OCI-LY3 (cell line): ENCODE data around the gene WHAMM.

ENCODE experiments used
- EZH2phosphoT487 ChIP-seq: fragments of 200-600 bp; shearing (Covaris generic); IDR thresholded peaks from 2 replicates; pipeline ENCODE4 v1.6.1; 2018; ENCODE audit warnings: antibody characterized with exemption, mixed run types, low read depth
- TF ChIP-seq, protein P1 (sequence below): fragments of 200-600, 300-600 bp; sonication (generic); IDR thresholded peaks from 2 replicates; pipeline ENCODE4 v1.5.1; 2014; ENCODE audit warnings: antibody characterized with exemption, low read length, low read depth

GRCh38 chr15:82847703-82848102 is 38.3 kb downstream of the WHAMM start:
- TF ChIP-seq, protein P1, sequence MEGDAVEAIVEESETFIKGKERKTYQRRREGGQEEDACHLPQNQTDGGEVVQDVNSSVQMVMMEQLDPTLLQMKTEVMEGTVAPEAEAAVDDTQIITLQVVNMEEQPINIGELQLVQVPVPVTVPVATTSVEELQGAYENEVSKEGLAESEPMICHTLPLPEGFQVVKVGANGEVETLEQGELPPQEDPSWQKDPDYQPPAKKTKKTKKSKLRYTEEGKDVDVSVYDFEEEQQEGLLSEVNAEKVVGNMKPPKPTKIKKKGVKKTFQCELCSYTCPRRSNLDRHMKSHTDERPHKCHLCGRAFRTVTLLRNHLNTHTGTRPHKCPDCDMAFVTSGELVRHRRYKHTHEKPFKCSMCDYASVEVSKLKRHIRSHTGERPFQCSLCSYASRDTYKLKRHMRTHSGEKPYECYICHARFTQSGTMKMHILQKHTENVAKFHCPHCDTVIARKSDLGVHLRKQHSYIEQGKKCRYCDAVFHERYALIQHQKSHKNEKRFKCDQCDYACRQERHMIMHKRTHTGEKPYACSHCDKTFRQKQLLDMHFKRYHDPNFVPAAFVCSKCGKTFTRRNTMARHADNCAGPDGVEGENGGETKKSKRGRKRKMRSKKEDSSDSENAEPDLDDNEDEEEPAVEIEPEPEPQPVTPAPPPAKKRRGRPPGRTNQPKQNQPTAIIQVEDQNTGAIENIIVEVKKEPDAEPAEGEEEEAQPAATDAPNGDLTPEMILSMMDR, result no peak
- no peak for TF ChIP-seq EZH2phosphoT487
